Left ventricle myocardium inferior (tissue), 1 donor: ENCODE results near the gene C19orf85. TPM values are rescaled to one million over a fixed set of nuclear protein-coding genes. Genes with fewer than 3 reads are reported as not detected.

Experiments used
- DNase-seq: peaks from one replicate; pipeline ENCODE4 v3.0.0-alpha.2; 2020
- H3K27ac ChIP-seq: fragments of 200-600 bp; replicated peaks from 2 replicates; pipeline ENCODE4 v1.8.0; 2021
- H3K27me3 ChIP-seq: fragments of 200-600 bp; 2 replicates; pipeline ENCODE4 v1.8.0; 2021; ENCODE audit warnings: low read depth
- H3K36me3 ChIP-seq: fragments of 200-600 bp; 2 replicates; pipeline ENCODE4 v1.8.0; 2021
- H3K4me1 ChIP-seq: fragments of 200-600 bp; 2 replicates; pipeline ENCODE4 v1.8.0; 2021
- H3K4me3 ChIP-seq: fragments of 200-600 bp; 2 replicates; pipeline ENCODE4 v1.8.0; 2021; ENCODE audit warnings: mild to moderate bottlenecking, moderate library complexity
- H3K9me3 ChIP-seq: fragments of 200-600 bp; replicated peaks from 2 replicates; pipeline ENCODE4 v1.8.0; 2021
- CTCF ChIP-seq: fragments of 200-600 bp; IDR thresholded peaks from 2 replicates; pipeline ENCODE4 v1.8.0; 2021; ENCODE audit warnings: antibody characterized with exemption, mild to moderate bottlenecking, borderline replicate concordance
- intact Hi-C: fragments of 100-400 bp; cut with micrococcal nuclease; formaldehyde crosslinking; loops from one replicate; pipeline ENCODE4 v1.11.0; 2022
- total RNA-seq: library from RNA; stranded (reverse); fragmentation: NEBNext Ultra II Directional; extraction: Animal tissue kit (Norgen Biotek cat#: 25700); gene quantifications from one replicate; pipeline ENCODE4 v1.2.1, GENCODE V29; 2021
- donor health status: DM: no; HTN: yes; CAD: no; lungs with severe emphysema.

The C19orf85 gene
- total RNA-seq, 1 donor from 2014 or later = not detected

GRCh38 chr19:55444646-55445045 is 19.9 kb downstream of the C19orf85 start:
- intact Hi-C loops = no loop called here
- Histone ChIP-seq H3K4me1 (peaks cover 11% of the 10 kb centered on the region), H3K27ac (no peak overlapping the region), H3K4me3 (no peak overlapping the region), H3K9me3 (no peaks in the 10 kb centered on the region), H3K27me3 (peaks cover 83% of the 10 kb centered on the region), H3K36me3 (no peaks in the 10 kb centered on the region)
- DNase-seq = no peak
- TF ChIP-seq CTCF = no peak

- no peak for TF ChIP-seq CTCF
These were observed 20.6 kb downstream of the C19orf85 start for GRCh38 chr19:55443824-55444480.

GRCh38 chr19:55443045-55443823 is 21.3 kb downstream of the C19orf85 start, which contains the start of gene SHISA7:
Gene SHISA7, minus strand, starts transcription at chr19:55443300. Its CDS starts 437 bp downstream, at chr19:55442863.
- H3K4me1 ChIP-seq = peaks cover 11% of the 10 kb centered on the region
- H3K27ac ChIP-seq = no peak within 1 kb of the TSS
- peaks cover 90% of the 10 kb centered on the region for H3K27me3 ChIP-seq
- H3K4me3 ChIP-seq = no peak within 1 kb of the TSS
- H3K9me3 ChIP-seq = no peaks in the 10 kb centered on the region
- no peak for TF ChIP-seq CTCF
- H3K36me3 ChIP-seq = no peaks in the 10 kb centered on the region
- DNase-seq = no peak
- intact Hi-C loops = no loop called here

More at GRCh38 chr19:55443824-55444480, 20.6 kb downstream of the C19orf85 start:
- Histone ChIP-seq H3K27me3 (peaks cover 83% of the 10 kb centered on the region), H3K4me3 (no peak overlapping the region), H3K4me1 (peaks cover 11% of the 10 kb centered on the region), H3K27ac (no peak overlapping the region), H3K36me3 (no peaks in the 10 kb centered on the region), H3K9me3 (no peaks in the 10 kb centered on the region)
- no peak for DNase-seq
- intact Hi-C loops = no loop called here

GRCh38 chr19:55442372-55442961 is 22.1 kb downstream of the C19orf85 start:
- Histone ChIP-seq H3K36me3 (no peaks in the 10 kb centered on the region), H3K4me1 (peaks cover 11% of the 10 kb centered on the region), H3K27ac (no peak overlapping the region), H3K4me3 (no peak overlapping the region), H3K9me3 (no peaks in the 10 kb centered on the region), H3K27me3 (peaks cover 98% of the 10 kb centered on the region)
- TF ChIP-seq CTCF = no peak
- no peak for DNase-seq
- intact Hi-C loops = no loop called here

GRCh38 chr19:55441692-55442321 is 22.7 kb downstream of the C19orf85 start:
- H3K4me3 ChIP-seq = no peak overlapping the region
- peaks cover 11% of the 10 kb centered on the region for H3K4me1 ChIP-seq
- no peak for DNase-seq
- H3K36me3 ChIP-seq = no peaks in the 10 kb centered on the region
- H3K27me3 ChIP-seq = peaks cover 98% of the 10 kb centered on the region
- TF ChIP-seq CTCF = no peak
- no peaks in the 10 kb centered on the region for H3K9me3 ChIP-seq
- H3K27ac ChIP-seq = no peak overlapping the region
- intact Hi-C loops = no loop called here
